KOPT-K1 (cell line): ENCODE measurements around the gene ZNF506.
"Not testable (repeated sequence)": the region's sequence is repeated elsewhere in the genome, so short reads cannot be mapped to it uniquely, and the experiment has no call there.

Source experiments
- H3K27ac ChIP-seq: fragments of 200-600 bp; sonication (generic); 2 replicates; pipeline ENCODE4 v1.5.1; 2016; ENCODE audit warnings: antibody characterized with exemption, mild to moderate bottlenecking, low read depth, low read length; ENCODE audit not compliant: poor library complexity, severe bottlenecking
- H3K36me3 ChIP-seq: fragments of 200-600 bp; sonication (generic); 2 replicates; pipeline ENCODE4 v1.5.1; 2017; ENCODE audit warnings: antibody characterized with exemption, mild to moderate bottlenecking, low read length, moderate library complexity; ENCODE audit not compliant: insufficient read depth
- H3K9me3 ChIP-seq: fragments of 200-600 bp; sonication (generic); 2 replicates; pipeline ENCODE4 v1.5.1; 2017; ENCODE audit warnings: antibody characterized with exemption, low read length, mild to moderate bottlenecking; ENCODE audit not compliant: insufficient read depth, poor library complexity, severe bottlenecking

ZNF506 gene

DNA sequence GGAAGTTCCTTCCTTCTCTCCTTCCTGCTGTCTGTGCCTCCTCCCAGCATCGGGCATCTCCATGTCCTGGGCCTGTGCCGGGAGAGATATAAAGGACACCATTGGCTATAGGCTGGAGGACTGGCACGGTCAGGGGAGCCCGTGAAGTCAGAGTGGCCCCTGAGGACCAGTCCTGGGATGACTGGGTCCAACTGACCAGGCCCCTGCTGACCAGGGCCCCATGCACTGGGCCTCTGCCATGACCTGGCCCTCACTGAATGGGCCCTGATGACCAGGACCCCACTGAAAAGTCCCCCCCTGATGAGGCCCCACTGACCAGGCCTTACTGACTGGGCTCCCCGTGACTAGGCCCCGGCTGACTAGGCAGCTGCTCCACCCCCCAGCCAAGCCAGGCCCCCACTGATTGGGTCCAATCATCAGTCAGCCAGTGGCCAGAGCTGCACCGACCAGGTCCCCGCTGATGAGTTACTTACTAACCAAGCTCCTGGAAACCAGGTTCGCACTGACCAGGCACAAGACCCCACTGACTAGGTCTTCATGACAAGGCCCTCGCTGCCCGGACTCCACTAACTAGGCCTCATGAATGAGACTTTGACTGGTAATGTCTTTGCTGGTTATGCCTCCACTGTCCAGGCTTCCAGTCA, 68.7 kb downstream of the ZNF506 start:
- Histone ChIP-seq H3K27ac (no peak overlapping the region), H3K9me3 (peaks cover 21% of the 10 kb centered on the region)

DNA sequence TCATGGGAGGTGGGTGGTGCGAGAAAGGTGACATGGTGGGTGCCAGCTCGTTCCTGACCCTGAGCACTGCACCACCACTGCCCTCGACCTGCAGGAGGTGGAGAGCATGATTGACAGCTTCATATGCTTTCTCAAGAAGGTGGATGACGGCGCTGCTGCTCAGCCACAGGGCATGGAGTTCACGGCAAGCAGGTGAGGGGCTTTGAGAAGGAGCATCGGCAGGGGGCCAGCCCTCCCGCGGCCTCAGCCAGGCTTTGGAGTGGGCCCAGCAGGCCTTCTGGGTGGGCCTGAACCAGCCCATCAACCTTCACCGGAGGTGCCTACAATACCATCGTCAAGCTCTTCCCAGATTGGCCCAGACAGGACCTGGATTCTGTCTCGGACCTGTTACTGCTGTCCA, 69.7 kb downstream of the ZNF506 start:
- H3K27ac ChIP-seq, result no peak overlapping the region
- H3K36me3 ChIP-seq, result no peaks in the 10 kb centered on the region
- H3K9me3 ChIP-seq, result peaks cover 21% of the 10 kb centered on the region

More for the DNA sequence above, 68.7 kb downstream of the ZNF506 start:
- no peaks in the 10 kb centered on the region for H3K36me3 ChIP-seq

DNA sequence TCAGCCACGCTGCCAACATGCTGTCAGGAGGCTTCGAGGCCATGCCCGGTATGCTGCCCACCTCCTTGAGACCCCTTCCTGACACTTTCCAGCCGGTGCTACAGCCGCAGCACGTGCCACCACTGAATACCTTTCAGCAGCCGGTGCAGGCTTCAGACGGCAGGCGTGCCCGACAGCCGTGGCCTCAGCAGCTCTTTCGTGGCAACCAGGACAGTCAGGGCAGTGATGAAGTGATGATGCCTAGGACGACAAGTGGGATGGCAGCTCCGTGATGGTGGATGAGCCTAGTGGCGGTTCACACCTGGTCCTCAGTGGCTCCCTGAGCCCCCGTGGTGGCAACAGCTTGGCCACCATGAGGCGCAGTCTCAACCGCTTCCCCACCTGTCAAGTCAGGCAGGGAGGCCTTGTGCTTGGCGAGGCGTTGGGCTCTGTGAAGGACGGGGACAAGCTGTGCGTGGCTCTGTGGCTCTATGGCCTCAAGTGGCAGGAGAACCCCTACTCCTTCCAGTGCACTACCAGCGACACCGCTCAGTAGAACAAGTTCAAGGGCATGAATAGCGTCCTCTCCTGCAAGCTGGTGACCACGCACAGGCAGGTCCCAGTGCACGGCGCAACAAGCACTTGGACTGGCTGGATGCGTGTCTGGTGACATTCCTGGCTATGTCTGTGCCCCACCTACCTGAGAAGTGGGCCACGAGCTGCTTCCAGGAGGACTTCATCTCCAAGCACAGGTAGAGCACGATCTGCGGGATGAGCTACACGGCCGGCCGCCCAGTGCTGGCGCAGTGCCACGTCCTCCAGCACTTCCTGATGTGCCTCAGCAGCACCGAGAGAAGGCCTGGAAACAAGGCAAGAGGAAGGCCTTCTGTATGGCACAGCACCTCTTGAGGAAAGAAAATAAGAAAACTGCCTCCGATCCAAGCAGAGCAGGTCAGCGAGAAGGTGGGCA, 70.4 kb downstream of the ZNF506 start:
- Histone ChIP-seq H3K9me3 (peaks cover 20% of the 10 kb centered on the region), H3K36me3 (no peaks in the 10 kb centered on the region), H3K27ac (no peak overlapping the region)

DNA sequence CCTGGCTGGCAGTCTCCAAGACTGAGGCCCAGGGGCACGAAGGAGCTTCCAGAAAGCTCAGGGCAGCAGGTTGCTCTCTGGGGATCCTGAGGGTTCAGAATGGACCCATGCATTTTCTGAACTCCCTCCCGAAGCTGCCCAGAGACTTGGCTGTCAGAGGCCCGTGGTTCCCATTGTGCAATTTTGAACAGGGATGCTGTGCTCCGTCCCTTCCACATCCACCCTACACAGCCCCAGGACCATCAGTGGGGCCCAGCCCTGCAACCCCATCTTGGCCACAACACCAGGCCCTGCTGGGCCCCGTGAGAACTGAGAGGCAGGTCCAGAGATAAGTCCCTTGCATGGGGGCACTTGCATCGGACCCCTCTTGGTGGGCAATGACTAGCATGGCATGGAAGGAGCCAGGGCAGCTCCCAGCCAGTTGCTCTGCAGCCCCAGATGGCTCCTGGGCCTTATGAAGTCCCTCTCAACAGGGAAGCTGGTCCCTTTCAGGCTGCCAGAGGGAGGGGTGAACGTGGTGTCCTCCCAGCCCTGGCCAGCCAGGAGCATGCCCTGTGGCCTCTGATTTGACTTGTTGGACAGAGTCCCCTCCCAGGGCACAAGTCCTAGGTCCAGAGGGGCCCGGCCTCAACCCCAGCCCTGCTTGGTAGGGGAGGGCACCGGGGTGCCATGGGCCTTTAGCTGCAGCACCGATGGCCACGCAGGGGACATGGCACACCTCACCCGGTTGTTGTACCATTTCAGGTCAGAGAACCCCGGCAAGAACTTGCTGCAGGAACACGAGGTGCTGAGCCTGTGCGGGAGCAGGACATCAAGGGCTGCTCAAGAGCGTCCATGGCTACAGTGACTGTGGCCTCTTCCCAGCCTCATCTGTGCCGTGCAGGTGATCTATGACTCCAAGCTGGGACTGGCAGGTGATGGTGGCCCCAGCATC, 71.4 kb downstream of the ZNF506 start:
- Histone ChIP-seq H3K36me3 (no peaks in the 10 kb centered on the region), H3K9me3 (peaks cover 12% of the 10 kb centered on the region), H3K27ac (no peak overlapping the region)

DNA sequence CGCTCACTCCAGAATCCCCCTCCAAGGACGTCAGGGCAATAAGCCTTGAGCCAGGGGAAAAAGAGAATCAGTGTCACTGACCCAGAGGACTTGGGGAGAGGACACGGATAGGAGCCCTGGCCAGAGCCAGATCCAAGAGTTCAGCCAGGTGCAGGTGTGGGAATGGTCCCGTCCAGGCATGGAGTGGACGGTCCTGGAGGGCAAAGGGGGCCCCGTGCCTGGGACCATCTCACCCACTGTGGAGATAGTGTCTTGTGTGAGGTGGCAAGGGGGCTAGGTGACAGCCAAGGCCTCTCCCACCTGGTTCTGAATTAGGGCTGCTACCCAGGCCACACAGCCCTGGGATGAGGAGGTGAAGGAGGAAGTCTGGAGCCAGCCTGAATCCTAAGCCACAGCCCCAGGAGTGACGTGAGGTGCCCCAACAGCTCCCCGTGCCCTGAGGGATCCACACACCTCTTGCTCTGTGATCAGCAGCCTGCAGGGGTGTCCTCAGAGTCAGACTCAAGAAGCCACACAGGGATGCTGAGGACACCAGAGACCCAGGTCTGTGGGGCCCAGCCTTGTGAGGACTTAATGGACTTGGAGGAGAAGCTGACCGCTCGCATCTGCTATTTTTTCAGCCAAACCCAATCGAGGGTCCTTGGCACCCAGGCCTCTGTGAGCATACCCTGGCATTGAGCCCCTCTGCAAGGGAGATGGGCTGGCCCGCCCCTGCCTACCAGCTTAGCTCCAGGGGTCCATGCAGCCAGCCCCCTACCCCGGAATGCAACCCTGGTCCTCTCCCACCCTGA, 72.2 kb downstream of the ZNF506 start:
- Histone ChIP-seq H3K27ac (no peak overlapping the region), H3K9me3 (peaks cover 9% of the 10 kb centered on the region), H3K36me3 (no peaks in the 10 kb centered on the region)

DNA sequence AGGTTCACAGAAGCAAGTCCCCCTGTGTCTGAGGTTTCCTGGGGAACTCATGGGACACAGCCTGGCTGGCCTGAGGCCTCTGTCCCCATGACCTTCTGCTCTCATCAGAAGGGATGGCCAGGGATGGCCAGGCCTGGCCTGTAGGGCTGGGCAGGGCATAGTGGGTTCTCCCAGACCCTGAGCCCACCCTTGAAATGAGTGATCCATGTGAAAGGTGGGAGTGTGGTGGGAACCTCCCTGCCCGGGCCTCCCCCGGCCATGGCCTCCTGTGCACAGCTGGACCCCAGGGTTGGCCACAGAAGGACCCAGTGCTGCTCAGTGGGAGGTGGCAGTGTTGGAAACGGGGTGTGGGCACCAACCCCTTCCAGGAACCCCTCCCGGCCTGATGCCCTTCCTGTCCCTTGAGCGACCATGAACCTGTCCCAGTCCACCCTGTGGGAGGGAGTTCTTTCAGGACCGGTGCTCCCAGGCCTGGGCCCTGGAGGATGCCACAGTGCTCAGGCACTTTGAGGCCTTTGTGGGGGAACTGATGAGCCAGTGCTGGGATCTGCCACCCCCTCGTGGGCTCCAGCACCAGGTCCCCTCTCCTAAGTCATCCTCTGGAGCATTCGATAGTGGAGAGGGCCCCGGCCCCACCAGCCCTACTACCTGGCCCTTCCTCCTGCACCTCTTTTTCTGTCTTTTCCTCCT, 73.2 kb downstream of the ZNF506 start:
- no peak overlapping the region for H3K27ac ChIP-seq
- no peaks in the 10 kb centered on the region for H3K36me3 ChIP-seq
- H3K9me3 ChIP-seq, result peaks cover 10% of the 10 kb centered on the region

DNA sequence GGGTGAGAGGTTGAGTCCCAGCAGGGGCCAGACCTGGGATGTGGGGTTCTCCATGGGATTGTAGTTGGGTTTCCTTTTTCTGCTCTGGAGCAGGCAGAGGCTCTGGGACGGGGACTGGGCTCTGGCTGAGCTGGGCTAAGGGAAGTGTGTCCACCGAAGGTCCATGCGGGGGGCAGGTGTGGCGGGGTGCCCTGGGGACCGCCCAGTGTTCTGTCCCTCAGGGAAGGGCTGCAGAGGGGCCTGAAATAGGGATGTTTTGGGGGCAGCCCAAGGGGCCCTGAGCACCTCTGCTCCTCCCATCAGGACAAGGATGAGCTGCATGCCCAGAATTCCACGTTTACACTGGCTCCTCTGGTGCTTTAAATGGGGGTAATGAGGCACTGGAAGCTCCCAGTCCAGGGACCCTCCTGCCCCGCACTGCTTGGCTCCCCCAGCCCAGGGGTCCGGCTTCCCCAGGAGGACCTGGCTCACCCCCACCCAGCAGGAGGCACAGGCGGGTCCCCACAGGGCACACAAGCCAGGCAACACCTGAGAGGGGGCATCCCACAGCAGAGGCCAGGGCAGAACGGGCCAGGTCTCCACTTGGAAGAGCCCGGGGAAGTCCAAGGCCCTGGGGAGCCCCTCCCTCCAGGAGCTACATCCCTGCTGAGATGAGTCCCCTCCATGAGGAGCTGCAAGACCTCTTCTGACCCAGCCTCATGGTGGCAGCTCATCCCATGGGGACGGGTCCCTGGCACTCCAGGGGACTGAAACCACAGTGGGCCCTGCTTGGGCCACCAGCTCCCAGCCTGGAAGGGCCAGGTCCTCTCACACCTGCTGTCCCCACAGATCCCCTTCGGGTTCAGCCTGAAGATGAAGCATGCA, 74.0 kb downstream of the ZNF506 start:
- H3K27ac ChIP-seq, result no peak overlapping the region

DNA sequence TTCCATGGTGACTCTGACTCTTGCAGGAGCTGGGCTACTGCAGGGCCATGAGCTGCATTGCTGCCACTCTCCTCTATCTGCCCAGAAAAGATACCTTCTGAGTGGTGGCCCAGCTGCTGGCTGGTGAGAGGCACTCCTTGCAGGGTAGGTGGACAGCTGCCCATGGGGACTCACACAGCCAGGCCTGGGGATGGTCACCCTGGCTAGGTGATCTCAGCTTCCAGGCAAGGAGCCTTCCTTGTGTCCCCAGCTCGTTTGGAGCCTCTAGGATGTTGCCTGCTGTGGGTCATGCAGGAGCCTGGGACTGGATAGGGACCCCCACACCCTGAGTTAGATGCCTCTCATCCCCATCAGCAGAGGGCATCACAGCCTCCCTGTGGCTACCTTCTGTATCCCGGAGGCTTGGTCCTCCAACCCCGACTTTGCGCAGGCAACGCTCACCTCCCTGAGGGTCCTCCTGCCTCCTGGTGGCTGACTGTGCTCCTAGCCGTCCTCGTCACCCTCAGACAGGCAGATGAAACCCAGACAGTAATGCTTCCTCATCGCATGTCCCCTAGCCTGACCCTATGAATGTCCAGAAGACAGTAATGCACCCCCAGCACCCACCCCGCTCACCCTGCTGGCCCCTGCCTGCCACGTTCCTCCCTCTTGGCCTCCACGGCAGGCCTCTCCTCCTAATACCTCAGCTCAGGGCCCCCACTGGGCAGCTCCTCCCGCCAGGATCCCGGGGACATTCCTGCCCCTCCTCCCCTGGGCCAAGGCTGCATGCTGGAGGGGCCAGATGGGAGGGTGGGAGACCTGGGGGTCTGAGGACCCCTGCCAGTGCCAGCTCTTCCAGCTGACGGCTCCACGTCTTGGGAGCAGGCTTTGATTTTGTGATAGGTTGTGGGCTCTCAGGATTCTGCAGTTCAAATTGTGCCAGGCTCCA, 75.0 kb downstream of the ZNF506 start:
- peaks cover 10% of the 10 kb centered on the region for H3K9me3 ChIP-seq
- no peak overlapping the region for H3K27ac ChIP-seq
- no peaks in the 10 kb centered on the region for H3K36me3 ChIP-seq

More for the DNA sequence above, 74.0 kb downstream of the ZNF506 start:
- H3K9me3 ChIP-seq, result peaks cover 10% of the 10 kb centered on the region
- no peaks in the 10 kb centered on the region for H3K36me3 ChIP-seq

DNA sequence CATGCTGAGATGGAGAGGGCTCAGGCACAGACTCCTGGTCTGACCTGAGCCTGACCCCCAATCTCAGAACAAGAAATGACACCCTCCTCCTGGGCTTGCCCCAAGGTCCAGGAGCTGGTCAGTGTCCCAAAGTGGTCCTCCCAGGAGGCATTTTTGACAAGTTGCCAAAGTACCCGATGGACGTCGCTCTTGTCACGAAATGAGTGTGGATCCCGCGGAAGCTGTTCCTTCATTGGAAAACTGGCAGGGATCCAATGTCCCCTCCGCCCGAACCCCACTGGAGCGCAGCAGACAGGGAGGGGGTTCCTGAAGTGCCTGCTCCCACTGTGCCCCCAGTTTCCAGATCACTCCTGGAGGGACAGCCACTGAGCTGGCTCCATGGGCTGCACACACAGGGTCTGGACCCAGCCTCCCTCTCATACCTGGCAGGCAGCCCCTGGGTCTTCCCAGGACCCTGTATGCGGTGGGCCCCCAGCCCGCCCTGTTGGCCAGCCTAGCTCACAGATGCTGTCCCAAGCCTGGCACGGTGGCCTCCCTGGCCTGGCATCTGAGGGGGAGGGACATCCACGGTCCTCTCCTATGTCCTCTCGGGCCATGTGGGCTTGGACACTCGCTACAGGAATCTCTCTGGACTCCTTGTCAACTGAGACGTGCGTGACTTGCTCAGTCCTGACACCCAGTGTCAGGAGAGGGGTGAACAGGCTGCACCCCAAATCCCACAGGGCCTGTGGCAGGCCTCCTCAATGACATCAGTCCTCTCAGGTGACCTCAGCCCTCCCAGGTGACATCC, 75.9 kb downstream of the ZNF506 start:
- H3K36me3 ChIP-seq, result no peaks in the 10 kb centered on the region

DNA sequence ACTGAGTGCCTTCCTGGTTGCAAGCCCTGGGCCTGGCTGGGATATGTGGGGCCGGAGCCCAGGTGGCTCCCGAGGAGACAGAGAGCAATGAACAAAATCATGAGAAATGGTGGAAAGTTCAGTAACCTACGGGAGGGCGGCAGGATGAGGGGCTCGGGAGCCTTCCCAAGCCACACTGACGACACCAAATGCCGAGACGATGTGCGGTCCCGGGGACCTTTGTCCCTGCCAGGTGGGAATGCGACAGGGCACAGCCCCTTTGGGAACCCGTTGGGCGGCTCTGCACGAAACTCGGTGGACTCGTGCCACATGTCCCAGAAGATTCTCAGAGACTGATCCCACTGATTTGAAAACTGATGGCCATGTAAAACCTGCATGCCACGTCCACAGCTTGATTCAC, 76.9 kb downstream of the ZNF506 start:
- H3K9me3 ChIP-seq, result peaks cover 17% of the 10 kb centered on the region
- no peak overlapping the region for H3K27ac ChIP-seq
- no peaks in the 10 kb centered on the region for H3K36me3 ChIP-seq

More for the DNA sequence above, 75.9 kb downstream of the ZNF506 start:
- Histone ChIP-seq H3K27ac (no peak overlapping the region), H3K9me3 (peaks cover 10% of the 10 kb centered on the region)

DNA sequence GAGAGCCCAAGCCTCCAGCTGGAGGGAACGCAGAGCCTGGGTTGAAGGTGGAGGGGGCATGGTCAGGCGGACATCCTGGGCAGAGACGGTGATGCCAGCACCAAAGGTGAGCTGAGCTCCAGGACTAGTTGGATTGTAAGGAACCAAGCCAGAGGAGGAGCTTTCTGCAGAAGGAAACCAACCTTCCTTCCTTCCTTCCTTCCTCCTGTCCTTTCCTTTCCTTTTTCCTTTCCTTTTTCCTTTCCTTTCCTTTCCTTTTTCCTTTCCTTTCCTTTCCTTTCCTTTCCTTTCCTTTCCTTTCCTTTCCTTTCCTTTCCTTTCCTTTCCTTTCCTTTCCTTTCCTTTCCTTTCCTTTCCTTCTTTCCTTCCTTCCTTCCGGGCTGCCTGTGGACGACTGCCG, 77.6 kb downstream of the ZNF506 start:
- not testable (repeated sequence) for H3K27ac ChIP-seq, H3K36me3 ChIP-seq
- H3K9me3 ChIP-seq, result peaks cover 20% of the 10 kb centered on the region

DNA sequence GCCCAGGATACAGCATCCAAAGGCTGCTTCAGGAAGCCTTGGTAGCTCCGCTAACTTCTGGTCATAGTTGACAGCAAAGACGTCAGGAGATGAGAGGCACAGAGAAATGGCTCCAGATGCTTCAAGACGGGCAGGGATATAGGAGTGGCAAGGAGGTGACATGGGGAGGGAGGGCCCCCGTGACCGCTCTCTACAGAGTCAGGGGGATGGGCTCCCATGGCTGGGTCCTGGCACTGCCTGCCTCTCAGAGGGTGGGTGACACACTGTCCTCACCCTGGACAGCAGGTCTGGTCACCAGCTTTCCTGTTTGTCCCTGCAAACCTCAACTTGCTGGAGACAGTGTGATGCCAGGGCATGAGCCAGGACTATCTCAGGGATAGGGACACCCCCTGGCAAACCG, 78.4 kb downstream of the ZNF506 start:
- Histone ChIP-seq H3K9me3 (peaks cover 18% of the 10 kb centered on the region), H3K36me3 (no peaks in the 10 kb centered on the region), H3K27ac (no peak overlapping the region)
